Activated naive CD4-positive, alpha-beta T cell (primary cell): ENCODE results near the gene HNF4A.

Experiments
- DNase-seq, 4 experiments: peaks; one replicate each; lab custom pipeline; 2025; lab: John Stamatoyannopoulos, UW

Gene HNF4A

GRCh38 chr20:44392776-44393607 is 37.5 kb downstream of the HNF4A start:
- no peak for DNase-seq

- no peak for DNase-seq
These were observed 38.3 kb downstream of the HNF4A start for GRCh38 chr20:44393608-44394451.

- no peak for DNase-seq
These were observed 38.9 kb downstream of the HNF4A start for GRCh38 chr20:44394452-44394701.

- no peak for DNase-seq
These were observed 39.4 kb downstream of the HNF4A start for GRCh38 chr20:44394702-44395460.

- no peak for DNase-seq
These were observed 40.2 kb downstream of the HNF4A start for GRCh38 chr20:44395461-44396340.

GRCh38 chr20:44396369-44397130 is 41.1 kb downstream of the HNF4A start:
- no peak for DNase-seq

GRCh38 chr20:44398335-44398734 is 42.8 kb downstream of the HNF4A start:
- no peak for DNase-seq

- DNase-seq = no peak
These were observed 43.9 kb downstream of the HNF4A start for GRCh38 chr20:44399446-44399845.

- DNase-seq = no peak
These were observed 45.1 kb downstream of the HNF4A start for GRCh38 chr20:44400671-44400969.

GRCh38 chr20:44400970-44401769 is 45.7 kb downstream of the HNF4A start:
- DNase-seq = no peak

GRCh38 chr20:44401770-44402390 is 46.4 kb downstream of the HNF4A start:
- DNase-seq = no peak

GRCh38 chr20:44402391-44403193 is 47.1 kb downstream of the HNF4A start:
- DNase-seq = no peak

GRCh38 chr20:44403194-44404112 is 48.0 kb downstream of the HNF4A start:
- no peak for DNase-seq

- no peak for DNase-seq
These were observed 49.0 kb downstream of the HNF4A start for GRCh38 chr20:44404204-44405181.

- no peak for DNase-seq
These were observed 49.8 kb downstream of the HNF4A start for GRCh38 chr20:44405257-44405656.

GRCh38 chr20:44405785-44406571 is 50.5 kb downstream of the HNF4A start:
- no peak for DNase-seq
